Subcutaneous abdominal adipose tissue (tissue), 5 donors: ENCODE data around the gene SPATA3.

Experiments
- H3K27ac ChIP-seq: one replicate; pipeline ENCODE4 v1.7.0; 2013; ENCODE audit warnings: low read depth, mild to moderate bottlenecking, inconsistent platforms, low read length, moderate library complexity
- H3K27me3 ChIP-seq, 5 donors: one replicate each; pipeline ENCODE4 v1.7.0; 2013; ENCODE audit warnings: low read length in 5 of 5, inconsistent platforms in 1 of 5; ENCODE audit not compliant: control insufficient read depth in 5 of 5, insufficient read depth in 4 of 5
- H3K36me3 ChIP-seq, 5 donors: one replicate each; pipeline ENCODE4 v1.7.0; 2013; ENCODE audit warnings: low read length in 5 of 5; ENCODE audit not compliant: control insufficient read depth in 5 of 5, insufficient read depth in 5 of 5
- H3K4me1 ChIP-seq, 5 donors: one replicate each; pipeline ENCODE4 v1.7.0; 2013; ENCODE audit warnings: low read length in 5 of 5, mild to moderate bottlenecking in 3 of 5, moderate library complexity in 1 of 5; ENCODE audit not compliant: control insufficient read depth in 5 of 5, insufficient read depth in 5 of 5
- H3K4me3 ChIP-seq, 5 donors: one replicate each; pipeline ENCODE4 v1.7.0; 2013; ENCODE audit warnings: low read length in 5 of 5, low read depth in 1 of 5
- H3K9ac ChIP-seq, 5 donors: one replicate each; pipeline ENCODE4 v1.7.0; 2013; ENCODE audit warnings: low read length in 5 of 5, mild to moderate bottlenecking in 4 of 5, moderate library complexity in 3 of 5
- H3K9me3 ChIP-seq, 5 donors: one replicate each; pipeline ENCODE4 v1.7.0; 2013; ENCODE audit warnings: low read length in 5 of 5; ENCODE audit not compliant: control insufficient read depth in 5 of 5
- donor health status: healthy.
- donor health status: healthy.
- donor health status: healthy.
- donor health status: healthy.
- donor health status: healthy.

Gene SPATA3

GRCh38 chr2:230982528-230982927 lies 13.4 kb upstream of the SPATA3 start:
- no peaks in the 10 kb centered on the region for H3K36me3 ChIP-seq
- H3K4me3 ChIP-seq = no peak overlapping the region
- H3K27ac ChIP-seq = no peak overlapping the region
- H3K9ac ChIP-seq = no peak overlapping the region
- H3K4me1 ChIP-seq = peaks cover 0 to 5% (median 4%) of the 10 kb centered on the region in 5 donors
- peaks cover 0 to 5% (median 3%) of the 10 kb centered on the region in 5 donors for H3K27me3 ChIP-seq
- no peaks in the 10 kb centered on the region for H3K9me3 ChIP-seq

- no peaks in the 10 kb centered on the region for H3K9me3 ChIP-seq
- no peak overlapping the region for H3K4me3 ChIP-seq
- H3K27ac ChIP-seq = no peak overlapping the region
- peaks cover 0 to 5% (median 4%) of the 10 kb centered on the region in 5 donors for H3K4me1 ChIP-seq
- no peak overlapping the region for H3K9ac ChIP-seq
- peaks cover 0 to 7% (median 3%) of the 10 kb centered on the region in 5 donors for H3K27me3 ChIP-seq
- H3K36me3 ChIP-seq = no peaks in the 10 kb centered on the region
Observed at GRCh38 chr2:230983566-230983965, 12.4 kb upstream of the SPATA3 start.

GRCh38 chr2:230984393-230985220 lies 11.3 kb upstream of the SPATA3 start:
- Histone ChIP-seq H3K4me1 (peaks cover 0 to 5% (median 4%) of the 10 kb centered on the region in 5 donors), H3K9ac (no peak overlapping the region), H3K9me3 (no peaks in the 10 kb centered on the region), H3K27me3 (peaks cover 0 to 9% (median 3%) of the 10 kb centered on the region in 5 donors), H3K27ac (no peak overlapping the region), H3K36me3 (no peaks in the 10 kb centered on the region), H3K4me3 (no peak overlapping the region)

GRCh38 chr2:230985519-230986231 lies 10.2 kb upstream of the SPATA3 start:
- Histone ChIP-seq H3K27me3 (peaks cover 6 to 15% (median 9%) of the 10 kb centered on the region in 5 donors), H3K4me3 (no peak overlapping the region), H3K9me3 (no peaks in the 10 kb centered on the region), H3K36me3 (no peaks in the 10 kb centered on the region), H3K4me1 (peaks cover 0 to 5% (median 4%) of the 10 kb centered on the region in 5 donors), H3K27ac (no peak overlapping the region), H3K9ac (no peak overlapping the region)

GRCh38 chr2:230986520-230987136 lies 9.3 kb upstream of the SPATA3 start:
- Histone ChIP-seq H3K27ac (no peak overlapping the region), H3K36me3 (no peaks in the 10 kb centered on the region), H3K4me1 (peaks cover 0 to 5% (median 4%) of the 10 kb centered on the region in 5 donors), H3K4me3 (peak overlapping the region; percentile 20 to 64 (median 54)), H3K9ac (peak overlapping the region in 1 of 5 donors; percentile 41), H3K9me3 (no peaks in the 10 kb centered on the region), H3K27me3 (peaks cover 13 to 24% (median 18%) of the 10 kb centered on the region in 5 donors)

- peaks cover 16 to 31% (median 21%) of the 10 kb centered on the region in 5 donors for H3K27me3 ChIP-seq
- H3K9ac ChIP-seq = peak overlapping the region in 1 of 5 donors; percentile 41
- peak overlapping the region; percentile 20 to 64 (median 54) for H3K4me3 ChIP-seq
- H3K36me3 ChIP-seq = no peaks in the 10 kb centered on the region
- no peak overlapping the region for H3K27ac ChIP-seq
- peaks cover 0 to 5% (median 4%) of the 10 kb centered on the region in 5 donors for H3K4me1 ChIP-seq
- no peaks in the 10 kb centered on the region for H3K9me3 ChIP-seq
Observed at GRCh38 chr2:230987137-230988020, 8.5 kb upstream of the SPATA3 start.

- H3K4me1 ChIP-seq = peaks cover 0 to 5% (median 4%) of the 10 kb centered on the region in 5 donors
- H3K4me3 ChIP-seq = no peak overlapping the region
- H3K27ac ChIP-seq = no peak overlapping the region
- H3K9me3 ChIP-seq = no peaks in the 10 kb centered on the region
- no peaks in the 10 kb centered on the region for H3K36me3 ChIP-seq
- H3K27me3 ChIP-seq = peaks cover 16 to 31% (median 22%) of the 10 kb centered on the region in 5 donors
- no peak overlapping the region for H3K9ac ChIP-seq
Observed at GRCh38 chr2:230989731-230990130, 6.2 kb upstream of the SPATA3 start.

- Histone ChIP-seq H3K9ac (no peak overlapping the region), H3K4me1 (peaks cover 0 to 5% (median 4%) of the 10 kb centered on the region in 5 donors), H3K36me3 (no peaks in the 10 kb centered on the region), H3K27me3 (peaks cover 16 to 31% (median 22%) of the 10 kb centered on the region in 5 donors), H3K27ac (no peak overlapping the region), H3K4me3 (no peak overlapping the region), H3K9me3 (no peaks in the 10 kb centered on the region)
Observed at GRCh38 chr2:230990131-230990898, 5.6 kb upstream of the SPATA3 start.

- Histone ChIP-seq H3K9ac (no peak overlapping the region), H3K4me1 (peaks cover 0 to 5% (median 4%) of the 10 kb centered on the region in 5 donors), H3K36me3 (no peaks in the 10 kb centered on the region), H3K27ac (no peak overlapping the region), H3K9me3 (no peaks in the 10 kb centered on the region), H3K27me3 (peaks cover 16 to 31% (median 22%) of the 10 kb centered on the region in 5 donors), H3K4me3 (no peak overlapping the region)
Observed at GRCh38 chr2:230990899-230991150, 5.1 kb upstream of the SPATA3 start.
